Stimulated activated CD8-positive, alpha-beta memory T cell treated with anti-CD3 and anti-CD28 coated beads, Interleukin-15, amount 100 ng/mL, for 1 hour (primary cell): Measurements from ENCODE around the gene APOE.
"Not testable (repeated sequence)": the region's sequence is repeated elsewhere in the genome, so short reads cannot be mapped to it uniquely, and the experiment has no call there.

ENCODE experiments used
- DNase-seq: peaks from one replicate; pipeline ENCODE4 v3.0.0-alpha.2; 2020; ENCODE audit warnings: low read depth

The APOE gene

DNA sequence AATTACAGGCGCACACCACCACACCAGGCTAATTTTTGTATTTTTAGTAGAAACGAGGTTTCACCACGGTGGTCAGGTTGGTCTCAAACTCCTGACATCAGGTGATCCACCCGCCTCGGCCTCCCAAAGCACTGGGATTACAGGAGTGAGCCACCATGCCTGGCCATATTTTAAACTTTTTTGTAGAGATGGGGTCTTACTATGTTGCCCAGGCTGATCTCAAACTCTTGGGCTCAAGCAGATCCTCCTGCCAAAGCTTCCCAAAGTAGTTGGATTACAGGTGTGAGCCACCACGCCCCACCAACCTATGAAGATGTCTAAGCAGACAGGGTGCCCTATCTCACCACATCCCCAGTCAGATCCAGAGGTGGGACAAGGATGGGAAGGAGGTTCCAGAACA lies 6.3 kb downstream of the APOE start:
- not testable (repeated sequence) for DNase-seq

DNA sequence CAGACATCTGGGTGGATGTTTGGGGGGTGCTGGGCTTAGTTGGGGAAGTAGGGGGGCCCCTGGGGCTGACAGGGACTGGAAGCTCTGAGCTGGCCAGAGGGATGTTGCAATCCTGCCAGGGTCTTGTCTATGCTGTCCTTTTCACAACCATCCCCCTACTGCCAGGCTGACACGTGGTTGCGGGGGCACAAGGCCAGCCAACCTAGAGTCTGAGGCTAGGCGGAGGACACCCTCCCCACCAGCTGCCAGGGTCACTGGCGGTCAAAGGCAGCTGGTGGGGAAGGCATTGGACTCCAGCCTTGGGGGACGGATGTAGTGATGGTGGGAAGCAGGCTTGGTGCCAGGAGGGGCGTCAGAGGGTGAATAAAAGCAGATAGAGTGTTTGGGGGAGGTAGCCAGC lies 7.3 kb downstream of the APOE start:
- no peak for DNase-seq

DNA sequence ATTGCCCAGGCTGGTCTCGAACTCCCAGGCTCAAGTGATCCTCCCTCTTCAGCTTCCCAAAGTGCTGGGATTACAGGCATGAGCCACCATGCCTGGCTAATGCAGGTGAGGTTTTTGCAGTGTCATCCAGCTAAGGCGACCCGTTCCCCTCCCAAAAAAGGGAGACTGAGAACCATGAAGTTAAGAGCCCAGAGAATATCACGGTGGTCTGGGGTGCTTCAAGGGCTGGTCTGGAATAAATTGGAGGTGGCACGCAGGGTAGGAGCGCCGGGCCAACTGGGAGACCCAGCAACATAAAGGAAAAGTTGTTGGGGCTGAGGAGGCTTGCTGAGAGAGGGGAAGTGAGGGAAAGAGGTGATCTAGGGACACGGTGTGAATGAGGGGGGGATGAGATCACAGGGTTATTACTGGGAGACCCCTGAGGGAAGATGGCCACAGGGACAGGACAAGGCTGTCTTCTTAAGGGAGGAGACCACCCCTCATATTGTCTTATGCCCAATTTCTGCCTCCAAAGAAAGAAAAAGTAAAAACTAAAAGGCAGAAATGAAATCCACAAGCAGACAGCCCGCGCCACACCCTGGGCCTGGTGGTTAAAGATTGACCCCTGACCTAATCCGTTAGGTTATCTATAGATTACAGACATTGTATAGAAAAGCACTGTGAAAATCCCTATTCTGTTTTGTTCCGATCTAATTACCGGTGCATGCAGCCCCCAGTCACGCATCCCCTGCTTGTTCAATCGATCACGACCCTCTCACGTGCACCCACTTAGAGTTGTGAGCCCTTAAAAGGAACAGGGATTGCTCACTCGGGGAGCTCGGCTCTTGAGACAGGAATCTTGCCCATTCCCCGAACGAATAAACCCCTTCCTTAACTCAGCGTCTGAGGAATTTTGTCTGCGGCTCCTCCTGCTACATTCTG lies 8.2 kb downstream of the APOE start:
- not testable (repeated sequence) for DNase-seq

DNA sequence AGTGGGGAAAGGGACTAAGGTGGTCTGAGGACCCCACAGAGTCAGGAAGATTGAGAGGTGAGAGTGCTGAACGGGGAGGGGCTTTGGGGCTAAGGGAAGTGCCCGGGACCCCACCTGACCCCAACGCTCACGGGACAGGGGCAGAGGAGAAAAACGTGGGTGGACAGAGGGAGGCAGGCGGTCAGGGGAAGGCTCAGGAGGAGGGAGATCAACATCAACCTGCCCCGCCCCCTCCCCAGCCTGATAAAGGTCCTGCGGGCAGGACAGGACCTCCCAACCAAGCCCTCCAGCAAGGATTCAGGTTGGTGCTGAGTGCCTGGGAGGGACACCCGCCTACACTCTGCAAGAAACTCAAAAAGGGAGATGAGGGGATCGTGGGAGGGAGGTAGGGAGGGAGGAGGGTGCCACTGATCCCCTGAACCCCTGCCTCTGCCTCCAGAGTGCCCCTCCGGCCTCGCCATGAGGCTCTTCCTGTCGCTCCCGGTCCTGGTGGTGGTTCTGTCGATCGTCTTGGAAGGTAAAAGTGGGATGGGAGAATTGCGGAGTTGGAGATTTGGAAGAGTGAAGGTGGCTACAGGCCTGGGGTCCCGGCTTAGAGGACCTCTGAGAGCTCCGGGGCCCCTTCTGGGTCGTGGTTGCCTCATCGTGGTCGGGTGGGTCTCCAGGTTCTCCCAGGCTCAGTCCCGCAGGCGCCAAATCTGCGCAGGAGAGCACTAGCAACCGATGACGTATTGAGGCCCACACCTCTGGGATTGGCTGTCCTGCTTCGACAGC lies 9.0 kb downstream of the APOE start, which contains the start of gene APOC1:
Gene APOC1, plus strand, starts transcription at position 176 of the 774 bp plus-strand sequence. Its CDS starts 284 bp downstream, at position 460.
- peak; percentile 48 for DNase-seq

DNA sequence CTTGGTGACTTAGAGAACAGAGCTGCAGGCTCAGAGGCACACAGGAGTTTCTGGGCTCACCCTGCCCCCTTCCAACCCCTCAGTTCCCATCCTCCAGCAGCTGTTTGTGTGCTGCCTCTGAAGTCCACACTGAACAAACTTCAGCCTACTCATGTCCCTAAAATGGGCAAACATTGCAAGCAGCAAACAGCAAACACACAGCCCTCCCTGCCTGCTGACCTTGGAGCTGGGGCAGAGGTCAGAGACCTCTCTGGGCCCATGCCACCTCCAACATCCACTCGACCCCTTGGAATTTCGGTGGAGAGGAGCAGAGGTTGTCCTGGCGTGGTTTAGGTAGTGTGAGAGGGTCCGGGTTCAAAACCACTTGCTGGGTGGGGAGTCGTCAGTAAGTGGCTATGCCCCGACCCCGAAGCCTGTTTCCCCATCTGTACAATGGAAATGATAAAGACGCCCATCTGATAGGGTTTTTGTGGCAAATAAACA lies 18.7 kb downstream of the APOE start:
- no peak for DNase-seq

DNA sequence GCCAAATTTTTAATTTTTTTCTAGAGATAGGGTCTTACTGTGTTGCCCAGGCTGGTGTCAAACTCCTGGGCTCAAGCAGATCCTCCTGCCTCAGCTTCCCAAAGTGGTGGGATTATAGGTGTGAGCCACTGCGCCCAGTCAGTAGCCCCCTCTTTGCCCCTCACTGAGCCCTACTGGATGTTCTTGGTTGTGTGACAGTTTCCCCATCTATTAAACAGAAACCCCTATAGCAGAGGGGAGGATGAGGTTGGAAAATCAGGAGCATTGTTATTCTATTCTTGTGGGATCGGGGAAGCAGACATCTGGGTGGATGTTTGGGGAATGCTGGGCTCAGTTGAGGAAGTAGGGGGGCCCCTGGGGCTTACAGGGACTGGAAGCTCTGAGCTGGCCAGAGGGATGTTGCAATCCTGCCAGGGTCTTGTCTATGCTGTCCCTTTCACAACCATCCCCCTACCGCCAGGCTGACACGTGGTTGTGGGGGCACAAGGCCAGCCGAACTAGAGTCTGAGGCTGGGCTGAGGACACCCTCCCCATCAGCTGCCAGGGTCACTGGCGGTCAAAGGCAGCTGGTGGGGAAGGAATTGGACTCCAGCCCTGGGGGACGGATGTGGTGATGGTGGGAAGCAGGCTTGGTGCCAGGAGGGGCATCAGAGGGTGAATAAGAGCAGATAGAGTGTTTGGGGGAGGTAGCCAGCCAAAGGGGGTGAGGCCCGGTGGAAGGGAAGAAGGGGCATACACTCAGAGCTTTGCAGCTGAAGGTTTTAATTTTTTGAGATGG lies 19.7 kb downstream of the APOE start:
- no peak for DNase-seq

DNA sequence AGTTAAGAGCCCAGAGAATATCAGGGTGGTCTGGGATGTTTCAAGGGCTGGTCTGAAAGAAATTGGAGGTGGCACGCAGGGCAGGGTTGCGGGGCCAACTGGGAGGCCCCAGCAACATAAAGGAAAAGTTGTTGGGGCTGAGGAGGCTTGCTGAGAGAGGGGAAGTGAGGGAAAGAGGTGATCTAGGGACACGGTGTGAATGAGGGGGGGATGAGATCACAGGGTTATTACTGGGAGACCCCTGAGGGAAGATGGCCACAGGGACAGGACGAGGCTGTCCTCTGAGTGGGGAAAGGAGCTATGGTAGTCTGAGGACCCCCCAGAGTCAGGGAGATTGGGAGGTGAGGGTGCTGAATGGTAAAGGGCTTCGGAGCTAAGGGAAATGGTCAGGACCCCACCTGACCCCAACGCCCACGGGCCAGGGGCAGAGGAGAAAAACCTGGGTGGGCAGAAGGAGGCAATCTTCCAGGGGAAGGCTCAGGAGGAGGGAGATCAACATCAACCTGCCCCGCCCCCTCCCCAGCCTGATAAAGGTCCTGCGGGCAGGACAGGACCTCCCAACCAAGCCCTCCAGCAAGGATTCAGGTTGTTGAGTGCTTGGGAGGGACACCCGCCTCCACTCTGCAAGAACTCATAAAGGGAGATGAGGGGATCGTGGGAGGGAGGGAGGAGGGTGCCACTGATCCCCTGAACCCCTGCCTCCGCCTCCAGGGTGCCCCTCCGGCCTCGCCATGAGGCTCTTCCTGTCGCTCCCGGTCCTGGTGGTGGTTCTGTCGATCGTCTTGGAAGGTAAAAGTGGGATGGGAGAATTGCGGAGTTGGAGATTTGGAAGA lies 20.9 kb downstream of the APOE start:
- not testable (repeated sequence) for DNase-seq

DNA sequence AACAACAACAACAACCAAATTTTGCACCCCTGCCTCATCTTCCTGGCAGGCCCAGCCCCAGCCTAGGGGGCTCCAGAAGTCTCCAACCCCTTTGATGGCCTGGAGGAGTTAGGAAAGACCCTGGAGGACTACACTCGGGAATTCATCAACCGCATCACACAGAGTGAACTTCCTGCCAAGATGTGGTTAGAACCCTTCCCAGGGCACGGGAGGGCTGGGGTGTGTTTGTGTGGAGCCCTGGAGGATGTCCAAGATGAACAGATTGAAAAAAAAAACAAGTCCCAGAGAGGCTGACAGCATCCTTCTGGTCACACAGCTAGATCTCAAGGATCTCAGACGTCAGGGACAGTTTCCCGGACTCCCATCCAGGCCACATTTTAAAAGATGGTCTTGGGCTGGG lies 22.1 kb downstream of the APOE start:
- no peak for DNase-seq

DNA sequence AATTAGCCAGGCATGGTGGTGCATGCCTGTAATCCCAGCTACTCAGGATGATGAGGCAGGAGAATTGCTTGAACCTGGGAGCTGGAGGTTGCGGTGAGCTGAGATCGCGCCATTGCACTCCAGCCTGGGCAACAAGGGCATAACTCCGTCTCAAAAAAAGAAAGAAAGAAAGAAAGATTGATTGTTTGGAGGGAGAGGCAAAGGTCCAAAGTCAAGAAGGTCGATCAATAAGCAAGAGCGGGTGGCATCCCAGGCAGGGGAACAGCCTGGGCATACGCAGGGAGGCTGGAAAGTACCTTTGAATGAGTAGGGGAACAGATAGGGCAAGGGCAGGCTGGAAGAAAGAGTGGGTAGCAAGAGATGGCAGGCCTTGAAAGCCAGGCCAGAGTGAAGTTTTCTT lies 24.5 kb downstream of the APOE start:
- no peak for DNase-seq

DNA sequence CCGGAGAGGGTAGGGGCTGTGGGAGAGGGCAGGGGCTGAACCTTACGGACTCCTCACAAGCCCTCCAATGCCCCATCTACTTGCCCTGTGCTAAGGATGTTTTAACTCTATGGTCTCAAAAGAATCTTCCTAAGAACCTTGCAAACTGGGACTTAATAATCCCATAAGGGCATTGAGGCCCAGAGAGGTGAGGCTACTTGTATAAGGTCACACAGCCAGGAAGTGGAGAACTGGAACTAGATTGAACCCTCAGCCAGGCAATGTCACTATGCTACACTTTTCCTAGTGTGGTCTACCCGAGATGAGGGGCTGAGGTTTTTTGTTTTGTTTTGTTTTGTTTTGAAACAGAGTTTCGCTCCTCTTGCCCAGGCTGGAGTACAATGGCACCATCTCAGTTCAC lies 25.9 kb downstream of the APOE start:
- DNase-seq, result no peak

DNA sequence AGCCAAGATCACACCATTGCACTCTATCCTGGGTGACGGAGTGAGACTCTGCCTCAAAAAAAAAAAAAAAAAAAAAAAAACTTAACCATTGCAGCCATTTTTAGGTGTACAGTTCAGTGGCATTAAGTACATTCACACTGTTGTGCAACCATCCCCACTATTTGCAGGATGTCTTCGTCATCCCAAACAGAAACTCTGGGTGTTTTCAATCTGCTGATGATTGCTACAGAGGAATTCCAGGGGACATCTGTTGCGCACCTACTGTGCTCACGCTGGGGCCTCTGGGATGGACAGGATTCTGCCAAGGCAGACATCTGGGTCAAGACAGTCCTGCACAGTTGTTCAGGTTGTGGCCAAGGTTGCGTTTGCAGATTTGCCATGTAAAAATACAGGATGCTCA lies 34.1 kb downstream of the APOE start:
- DNase-seq, result no peak

DNA sequence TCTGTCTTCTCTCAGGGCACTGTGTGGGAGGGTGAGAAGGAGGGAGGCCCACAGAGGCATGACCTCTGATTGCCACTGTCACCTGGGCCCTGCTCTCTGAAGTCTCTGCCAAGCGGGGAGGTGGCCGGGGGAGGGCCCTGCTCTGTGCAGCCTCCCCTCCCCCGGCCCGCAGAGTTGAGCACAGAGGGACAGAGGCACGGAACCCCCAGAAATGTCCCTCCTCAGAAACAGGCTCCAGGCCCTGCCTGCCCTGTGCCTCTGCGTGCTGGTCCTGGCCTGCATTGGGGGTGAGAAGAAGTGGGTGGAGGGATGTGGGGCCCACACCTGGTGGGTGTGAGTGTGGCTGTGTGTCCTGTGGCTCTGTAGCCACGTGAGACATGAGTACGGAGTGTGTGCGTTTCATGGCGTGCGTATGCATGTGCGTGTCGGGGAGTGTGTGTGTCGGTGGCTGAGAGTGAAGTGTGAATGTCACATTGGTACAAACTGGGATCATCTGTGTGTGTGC lies 36.5 kb downstream of the APOE start, which contains the start of gene APOC4:
Gene APOC4, plus strand, starts transcription at position 171 of the 505 bp plus-strand sequence. Its CDS starts 41 bp downstream, at position 212.
- DNase-seq, result no peak

DNA sequence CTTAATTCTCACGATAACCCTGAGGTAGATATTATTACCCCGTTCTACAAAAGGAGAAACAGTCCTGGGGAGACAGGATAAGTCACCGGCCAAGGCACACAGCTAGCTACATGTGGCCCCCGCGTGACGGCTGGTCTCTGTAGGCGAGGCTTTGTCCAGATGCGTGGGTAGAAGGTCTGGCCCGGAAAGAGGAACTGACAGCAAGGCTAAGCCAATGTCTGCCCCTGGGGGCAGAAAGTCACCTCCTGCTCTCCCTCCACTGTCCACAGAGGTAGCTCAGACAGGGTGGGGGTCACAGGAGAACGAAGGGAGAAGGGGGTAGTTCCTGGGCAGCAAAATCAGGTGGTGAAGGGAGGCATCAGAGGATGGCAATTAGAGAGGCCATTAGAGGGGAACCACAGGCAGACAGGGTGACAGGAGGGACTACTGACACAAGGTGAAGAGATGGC lies 38.2 kb downstream of the APOE start:
- no peak for DNase-seq

DNA sequence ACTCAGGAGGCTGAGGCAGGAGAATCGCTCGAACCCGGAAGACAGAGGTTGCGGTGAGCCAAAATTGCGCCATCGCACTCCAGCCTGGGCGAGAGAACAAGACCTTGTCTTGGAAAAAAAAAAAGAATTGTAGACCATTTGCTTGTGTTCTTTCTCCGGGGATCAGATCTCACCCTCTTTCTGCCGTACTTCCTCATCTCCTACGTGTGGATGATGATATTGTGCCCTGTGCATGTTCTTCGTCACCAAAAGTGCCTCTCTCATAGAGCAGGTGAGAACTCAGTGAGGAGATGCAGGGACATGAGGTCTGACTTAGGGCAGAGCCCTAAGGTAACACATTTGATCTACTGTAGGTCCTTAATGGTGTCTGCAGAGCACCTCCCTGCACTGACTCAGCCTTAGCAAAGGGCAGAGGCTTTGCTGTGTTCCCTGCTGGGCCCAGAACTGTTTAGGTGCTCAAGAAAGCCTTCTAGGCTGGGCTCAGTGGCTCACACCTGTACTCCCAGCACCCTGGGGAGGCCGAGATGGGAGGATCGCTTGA lies 41.5 kb downstream of the APOE start:
- DNase-seq, result no peak

DNA sequence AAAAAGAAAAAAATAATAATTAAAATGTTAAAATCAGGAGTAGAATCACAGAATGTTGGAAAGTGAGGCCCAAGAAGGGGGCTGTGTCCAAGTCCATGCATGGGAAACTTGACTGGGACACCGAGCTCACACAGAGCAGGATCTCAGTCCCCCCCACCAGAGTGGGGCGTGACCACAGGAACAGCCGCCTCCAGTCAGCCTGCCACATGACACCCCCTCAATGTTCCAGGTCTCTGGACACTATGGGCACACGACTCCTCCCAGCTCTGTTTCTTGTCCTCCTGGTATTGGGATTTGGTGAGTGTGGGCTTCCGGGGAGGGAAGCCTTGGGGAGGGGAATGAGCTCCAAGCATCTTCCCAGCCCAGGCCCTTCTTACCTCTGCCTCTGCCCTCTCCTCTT lies 42.6 kb downstream of the APOE start:
- DNase-seq, result no peak

DNA sequence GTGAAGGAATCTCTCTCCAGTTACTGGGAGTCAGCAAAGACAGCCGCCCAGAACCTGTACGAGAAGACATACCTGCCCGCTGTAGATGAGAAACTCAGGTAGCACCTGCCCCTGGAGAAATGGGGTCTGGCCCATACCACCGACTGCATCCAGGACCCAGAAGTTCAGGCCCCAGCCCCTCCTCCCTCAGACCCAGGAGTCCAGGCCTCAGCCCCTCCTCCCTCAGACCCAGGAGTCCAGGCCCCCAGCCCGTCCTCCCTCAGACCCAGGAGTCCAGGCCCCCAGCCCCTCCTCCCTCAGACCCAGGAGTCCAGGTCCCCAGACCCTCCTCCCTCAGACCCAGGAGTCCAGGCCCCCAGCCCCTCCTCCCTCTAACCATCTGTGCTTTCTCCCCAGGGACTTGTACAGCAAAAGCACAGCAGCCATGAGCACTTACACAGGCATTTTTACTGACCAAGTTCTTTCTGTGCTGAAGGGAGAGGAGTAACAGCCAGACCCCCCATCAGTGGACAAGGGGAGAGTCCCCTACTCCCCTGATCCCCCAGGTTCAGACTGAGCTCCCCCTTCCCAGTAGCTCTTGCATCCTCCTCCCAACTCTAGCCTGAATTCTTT lies 43.3 kb downstream of the APOE start:
- DNase-seq, result no peak

DNA sequence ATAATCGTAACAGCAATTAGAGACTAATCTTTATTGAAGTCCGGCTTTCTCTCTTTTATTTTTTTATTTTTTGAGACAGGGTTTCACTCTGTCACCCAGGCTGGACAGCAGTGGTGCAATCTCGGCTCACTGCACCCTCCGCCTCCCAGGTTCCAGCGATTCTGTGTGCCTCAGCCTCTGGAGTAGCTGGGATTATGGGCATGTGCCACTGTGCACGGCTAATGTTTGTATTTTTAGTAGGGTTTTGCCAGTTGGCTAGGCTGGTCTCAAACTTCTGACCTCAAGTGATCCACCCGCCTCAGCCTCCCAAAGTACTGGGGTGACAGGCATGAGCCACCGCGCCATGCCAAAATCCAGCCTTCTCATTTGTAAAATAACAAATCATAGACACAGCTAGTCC lies 44.0 kb downstream of the APOE start:
- no peak for DNase-seq

DNA sequence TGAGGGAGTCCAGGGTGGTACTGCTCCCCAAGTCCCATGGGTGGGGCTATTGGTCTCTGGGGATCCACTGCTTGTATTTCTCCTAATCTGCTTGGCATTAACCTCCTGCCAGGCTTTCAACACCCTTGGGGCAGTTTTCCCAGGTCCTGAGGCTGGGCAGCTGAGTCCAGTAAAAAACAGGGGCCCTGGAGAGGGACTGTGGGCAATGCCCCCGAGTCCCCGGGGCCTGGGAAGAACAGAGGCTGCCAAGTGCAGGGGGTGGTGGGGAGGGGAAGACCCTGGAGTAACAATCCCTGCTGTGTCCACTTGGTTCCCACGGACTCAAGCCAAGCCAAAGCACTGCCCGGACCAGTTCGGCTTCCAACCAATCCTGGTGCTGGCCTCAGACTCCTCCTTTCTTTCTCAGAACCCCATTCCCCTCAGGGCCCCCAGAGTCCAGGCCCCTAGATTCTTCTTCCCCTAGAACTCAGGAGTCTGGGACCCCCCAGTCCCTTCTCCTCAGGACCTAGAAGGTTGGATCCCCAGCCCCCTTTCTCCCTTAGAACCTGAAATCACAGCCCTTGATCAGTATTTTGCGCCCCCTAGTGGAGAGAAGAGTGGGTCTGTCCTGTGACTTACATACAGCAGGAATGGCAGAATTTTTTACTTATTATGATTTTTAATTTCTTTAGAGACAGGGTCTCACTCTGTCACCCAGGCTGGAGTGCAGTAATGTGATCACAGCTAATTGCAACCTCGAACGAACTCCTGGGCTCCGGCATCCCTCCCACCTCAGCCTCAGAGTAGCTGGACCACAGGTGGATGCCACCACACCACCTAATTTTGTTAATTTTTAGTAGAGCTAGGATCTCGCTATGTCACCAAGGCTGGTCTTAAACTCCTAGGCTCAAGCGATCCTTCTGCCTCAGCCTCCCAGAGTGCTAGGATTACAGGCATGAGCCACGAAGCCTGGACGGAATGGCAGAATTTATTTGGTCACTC lies 45.9 kb downstream of the APOE start:
- DNase-seq, result peak; percentile 28

DNA sequence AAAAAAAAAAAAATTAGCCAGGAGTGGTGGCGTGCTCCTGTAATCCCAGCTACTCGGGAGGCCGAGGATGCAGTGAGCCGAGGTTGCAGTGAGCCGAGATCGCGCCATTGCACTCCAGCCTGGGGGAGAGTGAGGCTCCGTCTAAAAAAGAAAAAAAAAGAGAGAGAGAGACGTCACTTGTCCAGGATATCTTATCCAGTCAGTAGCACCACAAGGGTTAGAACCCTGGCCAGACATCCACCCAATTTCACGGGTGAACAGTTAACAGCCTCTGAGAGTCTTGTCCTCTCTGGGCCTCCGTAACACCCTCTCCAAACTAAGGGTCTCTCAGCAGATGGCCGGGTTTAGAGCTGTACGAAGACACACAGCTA lies 48.7 kb downstream of the APOE start:
- DNase-seq, result no peak
